Testis (tissue), 5 donors: ENCODE results near the gene ENDOV. TPM values are rescaled to one million over a fixed set of nuclear protein-coding genes. Genes with fewer than 3 reads are reported as not detected.
A peak's percentile ranks its signal among the peaks of the same experiment; 100 is the strongest.

ENCODE experiments used
- DNase-seq: peaks from one replicate; pipeline ENCODE4 v3.0.0-alpha.2; 2019
- H3K27ac ChIP-seq, 2 donors: fragments of 200-600 bp; sonication (generic); one replicate each; pipeline ENCODE4 v1.5.1; 2019
- H3K27me3 ChIP-seq: fragments of 200-600 bp; sonication (generic); one replicate; pipeline ENCODE4 v1.5.1; 2019
- H3K36me3 ChIP-seq: fragments of 200-600 bp; sonication (generic); one replicate; pipeline ENCODE4 v1.5.1; 2017; ENCODE audit warnings: low read depth; ENCODE audit errors: missing control alignments
- H3K4me1 ChIP-seq: fragments of 200-600 bp; sonication (generic); one replicate; pipeline ENCODE4 v1.5.1; 2019
- H3K4me3 ChIP-seq, 2 donors: fragments of 200-600 bp; sonication (generic); one replicate each; pipeline ENCODE4 v1.5.1; 2017 to 2019
- H3K9me3 ChIP-seq: fragments of 200-600 bp; sonication (generic); one replicate; pipeline ENCODE4 v1.5.1; 2017
- CTCF ChIP-seq, 3 experiments: fragments of 450-650 bp in 2 of 3; fragments of 200-600 bp in 1 of 3; sonication (generic) in 1 of 3; IDR thresholded peaks; one replicate each; pipeline ENCODE4 v1.5.1; 2016 to 2019; ENCODE audit warnings: antibody characterized with exemption in 3 of 3, mild to moderate bottlenecking in 2 of 3, moderate library complexity in 1 of 3
- POLR2A ChIP-seq: fragments of 450-650 bp; IDR thresholded peaks from one replicate; pipeline ENCODE4 v1.6.1; 2017; ENCODE audit warnings: antibody characterized with exemption, mild to moderate bottlenecking, moderate library complexity
- WGBS, 2 donors: methylation state at CpG; one replicate each; pipeline ENCODE4 v1.1.5; 2018; 5-methylcytosine and 5-hydroxymethylcytosine counted together
- intact Hi-C: fragments of 100-400 bp; cut with DNase I; formaldehyde crosslinking; loops from one replicate; pipeline ENCODE4 v1.15.1; 2023; ENCODE audit warnings: low total_unique reads
- long read RNA-seq, 2 donors: transcript quantifications; one replicate each; lab custom pipeline, GENCODE V29; 2026
- polyA plus RNA-seq: library from polyadenylated mRNA; stranded (reverse); fragments of 350-450 nt; fragmentation: Illumina TruSeq; extraction: RNeasy Lipid Tissue Mini Kit (QIAGEN cat#74804); gene quantifications from one replicate; pipeline ENCODE4 v1.2.3, GENCODE V29; 2014; ENCODE audit warnings: low read depth, low replicate concordance; ENCODE audit not compliant: insufficient read depth
- total RNA-seq, 2 donors: library from RNA; depleted of rRNA; stranded (reverse); fragments of >200 nt; gene quantifications; one replicate each; pipeline ENCODE4 v1.2.3, GENCODE V29; 2016

The ENDOV gene
- total RNA-seq (10 to 100 TPM; 55.2 to 63.9 TPM), polyA plus RNA-seq (41.4 TPM)
- long read RNA-seq, donor 1, partial matches to known transcripts = 0 of 3 reads
- long read RNA-seq, donor 1, other reads (novel, unspliced or antisense) = 0 of 3 reads
- long read RNA-seq, donor 2, partial matches to known transcripts = 0 of 1 reads
- long read RNA-seq, donor 2, other reads (novel, unspliced or antisense) = 0 of 1 reads

GRCh38 chr17:80414803-80415625, at the start of gene ENDOV:
Gene ENDOV (plus strand): TSS chr17:80415167. CDS start chr17:80415195, 28 bp downstream.
- peak within 1 kb of the TSS; percentile 98 to 99 for H3K27ac ChIP-seq
- H3K36me3 ChIP-seq = no peaks in the 10 kb centered on the region
- DNase-seq = peak; percentile 97
- H3K4me3 ChIP-seq = peak within 1 kb of the TSS; percentile 86 to 98
- intact Hi-C loops = no loop called here
- H3K27me3 ChIP-seq = no peaks in the 10 kb centered on the region
- TF ChIP-seq CTCF (IDR thresholded peaks at IDR 0.05) (peak in 1 of 3 experiments; percentile 20), POLR2A (no peak)
- H3K9me3 ChIP-seq = no peaks in the 10 kb centered on the region
- 0% methylated on average over 12 to 89 of the region's 97 CpGs for WGBS, 2 donors
- H3K4me1 ChIP-seq = peaks cover 14% of the 10 kb centered on the region

- Histone ChIP-seq H3K36me3 (no peaks in the 10 kb centered on the region), H3K9me3 (no peaks in the 10 kb centered on the region), H3K27me3 (no peaks in the 10 kb centered on the region), H3K4me3 (no peak overlapping the region), H3K27ac (no peak overlapping the region), H3K4me1 (peaks cover 5% of the 10 kb centered on the region)
- TF ChIP-seq POLR2A (no peak), CTCF (IDR thresholded peaks at IDR 0.05) (no peak)
- WGBS, 2 donors = 91 to 92% methylated on average over 11 of the region's 11 CpGs
- intact Hi-C loops = no loop called here
- no peak for DNase-seq
These were observed 49.0 kb upstream of the ENDOV start for GRCh38 chr17:80365983-80366382.

GRCh38 chr17:80367503-80367902, 47.5 kb upstream of the ENDOV start:
- WGBS, 2 donors = 85 to 88% methylated on average over 17 of the region's 17 CpGs
- Histone ChIP-seq H3K9me3 (no peaks in the 10 kb centered on the region), H3K4me3 (no peak overlapping the region), H3K27me3 (no peaks in the 10 kb centered on the region), H3K27ac (no peak overlapping the region), H3K36me3 (no peaks in the 10 kb centered on the region), H3K4me1 (peaks cover 5% of the 10 kb centered on the region)
- no peak for DNase-seq
- TF ChIP-seq POLR2A (no peak), CTCF (IDR thresholded peaks at IDR 0.05) (no peak)
- intact Hi-C loops = no loop called here

- no peaks in the 10 kb centered on the region for H3K9me3 ChIP-seq
- no peak for DNase-seq
- no peak overlapping the region for H3K27ac ChIP-seq
- intact Hi-C loops = no loop called here
- no peak overlapping the region for H3K4me3 ChIP-seq
- no peaks in the 10 kb centered on the region for H3K4me1 ChIP-seq
- H3K27me3 ChIP-seq = no peaks in the 10 kb centered on the region
- WGBS, 2 donors = 90 to 96% methylated on average over 5 of the region's 5 CpGs
- H3K36me3 ChIP-seq = no peaks in the 10 kb centered on the region
- TF ChIP-seq POLR2A (no peak), CTCF (IDR thresholded peaks at IDR 0.05) (no peak)
These were observed 43.8 kb upstream of the ENDOV start for GRCh38 chr17:80371196-80371595.
